GM19351 (cell line): ENCODE measurements around the gene TMEM219.
"Not testable (repeated sequence)": the region's sequence is repeated elsewhere in the genome, so short reads cannot be mapped to it uniquely, and the experiment has no call there.

Experiments
- ATAC-seq: cut with Tn5 transposase; IDR thresholded peaks from one replicate; pipeline ENCODE4 v1.9.1; 2021; ENCODE audit warnings: mild to moderate bottlenecking, moderate library complexity; ENCODE audit not compliant: unreplicated experiment

TMEM219 gene, protein sequence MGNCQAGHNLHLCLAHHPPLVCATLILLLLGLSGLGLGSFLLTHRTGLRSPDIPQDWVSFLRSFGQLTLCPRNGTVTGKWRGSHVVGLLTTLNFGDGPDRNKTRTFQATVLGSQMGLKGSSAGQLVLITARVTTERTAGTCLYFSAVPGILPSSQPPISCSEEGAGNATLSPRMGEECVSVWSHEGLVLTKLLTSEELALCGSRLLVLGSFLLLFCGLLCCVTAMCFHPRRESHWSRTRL

DNA sequence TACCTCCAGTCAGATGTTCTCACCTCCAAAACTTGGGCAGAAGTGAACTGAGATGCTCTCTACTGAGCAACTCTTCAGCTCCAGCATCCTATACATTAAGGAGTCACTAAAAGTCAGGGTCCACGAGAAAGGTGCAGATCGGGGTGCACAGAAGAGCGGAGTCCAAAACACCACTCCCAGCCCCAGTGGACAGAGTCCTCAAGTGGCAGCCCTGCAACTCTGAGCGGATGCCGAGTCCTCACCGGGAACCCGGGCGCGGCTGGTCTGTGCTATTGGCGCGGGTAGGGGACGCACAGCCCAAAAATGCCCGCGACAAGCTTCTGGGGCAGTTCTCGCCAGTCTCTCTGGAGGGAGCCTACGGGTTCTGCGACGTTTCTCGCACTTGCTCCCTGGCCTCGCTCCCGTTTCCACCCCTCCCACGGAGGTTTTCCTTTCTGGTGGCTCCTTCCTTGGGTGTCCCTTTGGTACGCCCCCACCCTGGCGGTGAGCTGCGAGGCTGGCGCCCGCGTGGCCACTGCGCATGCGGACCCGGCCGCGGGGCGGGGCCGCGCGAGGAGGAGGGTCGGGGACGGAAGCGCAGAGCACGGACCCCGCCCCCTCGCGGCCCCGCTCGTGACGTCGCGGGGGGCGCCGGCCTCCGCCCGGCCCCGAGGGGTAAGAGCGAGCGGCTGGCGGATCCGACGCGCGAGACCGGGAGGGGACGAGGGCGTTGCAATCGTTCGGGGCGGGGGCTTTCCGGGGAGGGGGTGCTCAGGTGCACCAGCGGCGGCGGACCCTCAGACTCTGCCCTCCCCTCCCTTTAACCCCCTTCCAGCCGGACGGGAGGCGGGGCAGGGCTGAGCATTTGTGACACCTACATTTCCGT lies at the start of gene TMEM219:
Gene TMEM219, plus strand, starts transcription at position 601 of the 865 bp plus-strand sequence. CDS start 1,065 bp downstream, outside the sequence.
- peak; percentile 79 for ATAC-seq

GRCh38 chr16:29912087-29912486 lies 49.8 kb upstream of the TMEM219 start:
- ATAC-seq, result no peak

- ATAC-seq, result no peak
Observed at GRCh38 chr16:29913514-29913913, 48.4 kb upstream of the TMEM219 start.

DNA sequence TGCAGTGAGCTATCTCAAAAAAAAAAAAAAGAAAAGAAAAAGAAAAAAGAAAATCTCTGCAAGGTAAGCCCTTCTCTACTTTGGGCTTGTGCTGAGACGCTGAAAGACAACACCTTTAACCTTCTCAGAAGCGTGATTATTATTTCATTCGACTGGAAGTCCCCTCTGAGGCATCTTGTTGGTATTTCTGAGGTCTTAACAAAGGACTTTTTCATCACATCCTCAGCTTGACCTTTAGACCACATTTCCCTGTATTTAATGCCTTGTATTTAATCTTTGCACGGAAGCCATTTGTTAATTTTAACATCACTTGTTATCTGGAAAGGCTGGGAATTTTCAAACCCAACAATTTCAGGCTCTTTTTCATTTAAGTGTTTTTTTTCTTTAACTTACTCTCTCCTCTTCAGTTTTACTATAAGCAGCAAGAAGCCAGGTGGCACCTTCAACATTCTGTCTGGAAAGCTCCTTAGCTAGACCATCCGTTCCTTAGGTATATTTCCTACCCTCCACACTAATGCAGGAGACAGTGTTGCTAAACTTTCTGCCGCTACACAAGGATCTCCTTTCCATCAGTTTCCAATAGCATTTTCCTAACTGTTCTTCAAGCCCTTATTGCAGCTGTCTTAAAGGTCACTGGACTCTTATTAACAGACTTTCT lies 46.2 kb upstream of the TMEM219 start:
- no peak for ATAC-seq

GRCh38 chr16:29916979-29917378 lies 44.9 kb upstream of the TMEM219 start:
- no peak for ATAC-seq

- no peak for ATAC-seq
Observed at GRCh38 chr16:29920288-29921033, 41.4 kb upstream of the TMEM219 start.

DNA sequence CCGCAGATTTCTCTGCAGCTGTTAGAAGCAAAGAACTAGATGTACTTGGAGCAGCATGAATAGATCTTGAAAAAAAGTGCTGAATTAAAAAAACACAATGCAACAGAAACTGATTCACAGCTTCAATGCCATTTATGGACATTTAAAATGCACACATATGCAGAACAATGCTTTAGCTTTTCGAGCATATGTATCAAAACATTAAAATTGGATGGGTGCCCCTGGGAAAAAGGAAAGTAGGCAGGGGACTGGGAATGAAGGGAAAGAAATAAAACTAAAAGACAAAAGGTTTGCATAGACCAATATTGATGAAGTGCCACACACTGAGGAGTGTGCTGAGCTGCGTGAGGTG lies 40.9 kb upstream of the TMEM219 start:
- no peak for ATAC-seq

- no peak for ATAC-seq
Observed at GRCh38 chr16:29922326-29922725, 39.6 kb upstream of the TMEM219 start.

- no peak for ATAC-seq
Observed at GRCh38 chr16:29922986-29923501, 38.8 kb upstream of the TMEM219 start.

DNA sequence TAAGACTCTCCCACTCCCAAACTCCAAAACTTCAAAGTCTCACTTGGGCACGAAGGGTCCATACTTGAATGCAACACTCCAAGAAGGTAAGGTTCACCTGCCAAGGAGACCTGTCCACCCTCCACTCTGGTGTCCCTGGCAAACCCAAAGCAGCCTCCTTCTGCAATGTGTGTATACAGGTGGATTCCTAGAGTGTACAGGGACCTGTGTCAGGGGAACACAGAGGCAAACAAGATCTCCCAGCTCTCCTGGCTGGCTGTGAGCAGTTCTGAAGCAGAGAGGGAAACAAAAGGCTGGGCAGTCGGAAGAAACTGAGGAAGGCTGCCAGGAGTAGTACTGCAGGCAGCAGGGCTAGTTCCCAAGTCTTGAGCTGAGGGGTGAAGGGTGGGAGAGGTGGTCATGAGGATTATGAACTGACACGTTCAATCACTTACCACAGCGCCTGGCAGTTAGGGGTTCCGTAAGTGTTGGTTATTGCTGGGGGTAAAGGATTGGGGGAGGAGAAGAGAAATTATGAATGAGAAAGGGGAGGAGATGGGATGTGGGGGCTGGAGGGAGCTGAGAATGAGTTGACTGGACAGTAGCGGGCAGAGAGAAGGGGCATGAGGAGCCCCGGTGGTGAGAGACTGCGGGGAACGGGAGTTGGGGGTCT lies 36.6 kb upstream of the TMEM219 start:
- no peak for ATAC-seq

DNA sequence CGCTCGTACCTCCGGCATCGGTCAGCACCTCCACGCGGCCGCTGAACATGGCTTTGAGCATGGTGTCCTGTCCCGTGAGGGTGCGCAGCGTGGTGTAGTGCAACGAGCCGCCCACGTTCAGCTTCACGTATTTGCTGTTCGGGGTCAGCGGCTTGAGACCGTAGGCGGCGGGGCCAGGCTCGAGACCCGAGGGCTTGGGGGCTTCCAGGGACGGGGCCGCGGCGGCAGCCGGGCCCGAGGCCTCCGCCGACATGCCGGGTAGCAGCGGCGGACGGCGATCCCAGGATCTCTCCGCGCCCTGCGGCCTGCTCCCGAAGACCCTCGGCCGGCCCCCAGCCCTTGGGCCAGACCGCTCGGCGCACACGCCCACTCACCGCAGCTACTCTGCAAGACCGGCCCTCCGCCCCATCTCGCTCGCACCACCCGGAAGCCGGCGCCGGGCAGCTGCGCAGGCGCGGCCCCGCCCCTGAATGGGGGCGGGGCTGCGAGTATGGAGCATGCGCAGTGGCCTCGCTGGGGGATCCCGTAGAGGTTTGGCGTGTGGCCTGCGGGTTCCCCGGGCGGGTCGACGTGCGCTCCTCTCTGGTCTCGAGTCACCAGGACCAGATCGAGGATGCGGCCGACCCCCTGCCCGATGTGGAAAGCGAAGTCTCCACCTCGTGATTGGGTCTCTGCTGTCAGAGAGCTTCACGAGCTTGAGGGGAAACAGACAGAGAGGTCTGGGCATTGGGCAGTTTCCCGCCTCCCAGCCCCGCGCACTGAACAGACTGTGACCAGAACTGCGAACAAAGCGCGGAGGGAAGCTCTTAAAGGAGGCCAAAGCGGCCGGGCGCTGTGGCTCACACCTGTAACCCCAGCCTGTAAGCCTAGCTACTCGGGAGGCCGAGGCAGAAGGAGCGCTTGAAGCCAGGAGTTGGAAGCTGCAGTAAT lies 35.8 kb upstream of the TMEM219 start, which contains the start of gene KCTD13:
Gene KCTD13, minus strand, starts transcription at position 446 of the 930 bp plus-strand sequence. Its CDS starts 193 bp downstream, at position 253.
- ATAC-seq, result peak; percentile 86

DNA sequence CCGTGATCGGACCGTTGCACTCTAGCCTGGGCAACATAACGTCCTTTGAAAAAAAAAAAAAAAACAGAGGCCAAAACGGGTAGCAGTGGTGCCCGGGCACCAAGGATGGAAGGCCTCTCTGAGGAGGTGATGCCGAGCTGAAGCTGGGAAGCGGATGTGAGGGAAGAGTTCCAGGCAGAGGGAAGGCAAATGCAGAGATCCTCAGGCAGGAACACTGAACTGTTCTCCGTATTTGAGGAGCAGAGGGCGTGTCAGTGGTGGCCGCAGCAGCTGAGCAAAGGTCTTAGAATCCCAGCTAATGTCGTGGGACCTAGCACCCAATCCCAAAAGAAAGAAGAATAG lies 35.2 kb upstream of the TMEM219 start:
- no peak for ATAC-seq

DNA sequence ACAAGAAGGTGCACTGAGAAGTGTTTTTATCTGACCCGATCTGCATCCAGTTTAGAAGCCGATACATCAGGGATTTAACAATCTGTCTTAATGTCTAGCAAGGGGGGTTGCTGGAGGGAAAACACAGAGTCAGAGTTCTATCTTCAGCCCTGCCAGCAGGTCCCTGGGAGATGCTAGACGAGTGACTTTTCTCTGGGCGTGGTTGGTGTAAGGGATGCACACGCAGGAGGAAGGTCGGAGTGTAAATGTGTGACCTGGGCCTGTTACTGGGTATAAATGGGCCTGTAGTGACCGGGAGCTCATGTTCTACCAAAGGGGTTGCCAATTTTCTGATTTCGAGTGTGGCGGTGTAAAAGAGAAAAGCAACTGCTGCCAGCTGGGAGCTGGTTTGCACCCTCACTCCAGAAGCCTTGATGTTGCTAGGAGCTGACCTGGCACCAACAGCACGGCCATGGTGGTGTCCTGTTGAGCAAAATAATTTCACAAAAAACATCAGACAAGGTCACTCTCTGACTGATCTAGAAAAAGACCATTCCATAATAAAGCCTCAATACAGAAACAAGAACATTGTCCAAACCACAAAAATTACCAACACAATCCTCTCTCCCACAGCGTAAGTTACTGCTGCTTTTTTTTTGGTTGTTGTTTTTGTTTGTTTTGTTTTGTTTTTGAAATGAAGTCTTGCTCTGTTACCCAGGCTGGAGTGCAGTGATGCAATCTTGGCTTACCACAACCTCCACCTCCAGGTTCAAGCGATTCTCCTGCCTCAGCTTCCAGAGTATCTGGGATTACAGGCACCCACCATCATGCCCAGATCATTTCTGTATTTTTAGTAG lies 34.6 kb upstream of the TMEM219 start:
- ATAC-seq, result no peak

DNA sequence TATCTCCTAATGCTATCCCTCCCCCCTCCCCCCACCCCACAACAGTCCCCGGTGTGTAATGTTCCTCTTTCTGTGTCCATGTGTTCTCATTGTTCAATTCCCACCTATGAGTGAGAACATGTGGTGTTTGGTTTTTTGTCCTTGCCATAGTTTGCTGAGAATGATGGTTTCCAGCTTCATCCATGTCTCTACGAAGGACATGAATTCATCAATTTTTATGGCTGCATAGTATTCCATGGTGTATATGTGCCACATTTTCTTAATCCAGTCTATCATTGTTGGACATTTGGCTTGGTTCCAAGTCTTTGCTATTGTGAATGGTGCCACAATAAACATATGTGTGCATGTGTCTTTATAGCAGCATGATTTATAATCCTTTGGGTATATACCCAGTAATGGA lies 30.1 kb upstream of the TMEM219 start:
- not testable (repeated sequence) for ATAC-seq

- ATAC-seq, result no peak
Observed at GRCh38 chr16:29940656-29941055, 21.2 kb upstream of the TMEM219 start.

DNA sequence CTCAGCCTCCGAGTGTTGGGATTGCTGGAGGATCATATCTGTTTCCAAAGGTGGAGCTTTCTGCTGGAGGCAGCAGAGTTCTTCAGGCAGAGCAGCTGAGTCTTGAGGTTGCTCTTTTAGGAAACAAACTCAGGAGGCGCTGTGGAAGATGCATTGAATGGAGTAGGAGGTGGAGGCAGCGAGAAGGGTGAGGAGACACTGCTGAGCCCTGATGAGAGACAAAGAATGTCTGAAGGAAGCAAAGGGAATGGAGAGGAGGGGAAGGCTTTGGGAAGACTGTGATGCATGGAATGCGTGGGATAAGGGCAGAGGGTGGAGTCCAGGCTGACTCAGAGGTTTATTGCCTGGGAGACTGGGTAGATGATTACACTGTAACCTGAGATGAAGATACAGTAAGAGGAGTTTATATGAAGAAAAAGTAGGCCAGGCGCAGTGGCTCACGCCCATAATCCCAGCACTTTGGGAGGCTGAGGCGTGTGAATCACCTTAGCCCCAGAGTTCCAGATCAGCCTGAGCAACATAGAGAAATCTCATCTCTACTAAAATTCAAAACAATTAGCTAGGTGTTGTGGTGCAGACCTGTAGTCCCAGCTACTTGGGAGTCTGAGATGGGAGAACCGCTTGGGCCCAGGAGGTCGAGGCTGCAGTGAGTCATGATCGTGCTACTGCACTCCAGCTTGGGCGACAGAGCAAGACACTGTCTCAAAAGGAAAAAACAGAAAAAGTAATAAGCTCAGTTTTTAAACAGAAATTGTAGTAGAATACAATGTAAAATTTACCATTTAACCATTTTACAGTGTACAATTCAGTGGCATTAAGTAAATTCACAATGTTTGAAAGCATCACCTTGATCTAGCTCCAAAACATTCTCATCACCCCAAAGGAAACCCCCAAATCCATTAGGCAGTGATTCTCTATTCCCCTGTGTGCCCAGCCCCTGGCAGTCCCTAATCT lies 17.8 kb upstream of the TMEM219 start:
- ATAC-seq, result no peak

GRCh38 chr16:29947897-29948296 lies 14.0 kb upstream of the TMEM219 start:
- ATAC-seq, result no peak
